GM21447 (cell line): ENCODE measurements around the gene ARSI.

Experiments
- ATAC-seq: cut with Tn5 transposase; IDR thresholded peaks from one replicate; pipeline ENCODE4 v1.9.1; 2021; ENCODE audit not compliant: unreplicated experiment

Gene ARSI

DNA sequence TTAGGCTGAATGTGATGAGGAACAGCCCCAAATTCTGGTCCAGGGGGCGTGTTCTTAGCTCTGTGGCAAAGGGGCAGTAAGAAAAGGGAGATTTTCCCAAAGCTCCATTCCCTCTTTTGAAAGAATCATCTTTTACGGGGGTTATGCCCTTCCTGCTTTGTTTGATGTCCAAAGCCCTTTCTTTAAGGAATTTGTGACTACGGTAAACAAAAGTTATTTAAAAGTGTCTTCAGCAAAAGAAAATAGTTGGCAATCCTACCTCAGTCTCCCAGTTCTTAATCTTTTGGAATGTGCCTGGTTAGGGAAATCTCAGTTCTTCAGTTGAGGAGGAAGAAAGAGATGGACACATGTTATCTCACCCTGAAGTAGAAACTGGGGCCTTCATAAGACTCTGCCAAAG, 24.4 kb upstream of the ARSI start:
- ATAC-seq = no peak

DNA sequence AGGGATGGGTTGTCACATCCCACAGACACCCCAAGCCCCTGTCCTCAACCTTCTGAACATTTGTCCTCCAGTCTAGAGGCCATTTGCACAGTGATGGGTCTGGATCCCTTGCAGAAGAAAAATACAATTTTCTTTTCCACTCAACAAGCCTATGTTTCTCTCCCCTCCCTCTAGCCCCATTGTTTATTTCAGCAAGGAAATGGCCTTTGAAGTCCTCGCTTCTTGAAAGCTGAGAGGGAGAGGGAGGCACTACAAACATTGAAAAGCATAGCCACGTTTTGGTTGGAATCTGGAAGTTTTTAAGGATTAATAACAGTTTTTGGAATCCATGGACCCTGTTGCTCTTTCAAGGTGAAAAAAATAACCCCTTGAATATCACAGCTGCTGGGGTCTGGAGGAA, 24.0 kb upstream of the ARSI start:
- no peak for ATAC-seq

DNA sequence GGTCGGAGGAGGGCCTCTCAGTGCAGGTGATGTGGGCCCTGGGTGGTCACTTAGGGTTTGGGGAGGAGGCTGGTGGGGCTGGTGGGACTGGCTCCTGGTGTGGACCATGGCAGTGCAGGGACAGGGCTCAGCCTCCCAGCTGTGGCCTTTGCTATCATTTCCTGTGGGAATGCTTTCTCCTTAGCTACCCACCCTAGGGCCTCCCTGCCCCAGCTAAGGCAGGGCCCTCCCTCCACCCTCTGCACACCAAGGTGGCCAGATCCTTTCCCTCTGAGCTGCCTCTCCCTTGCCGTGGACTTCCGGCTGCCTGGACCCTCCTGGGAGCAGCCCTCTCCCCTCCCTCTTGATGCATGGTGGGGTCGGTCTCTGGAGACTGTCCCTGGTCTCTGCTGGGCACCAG, 22.7 kb upstream of the ARSI start:
- ATAC-seq = no peak

DNA sequence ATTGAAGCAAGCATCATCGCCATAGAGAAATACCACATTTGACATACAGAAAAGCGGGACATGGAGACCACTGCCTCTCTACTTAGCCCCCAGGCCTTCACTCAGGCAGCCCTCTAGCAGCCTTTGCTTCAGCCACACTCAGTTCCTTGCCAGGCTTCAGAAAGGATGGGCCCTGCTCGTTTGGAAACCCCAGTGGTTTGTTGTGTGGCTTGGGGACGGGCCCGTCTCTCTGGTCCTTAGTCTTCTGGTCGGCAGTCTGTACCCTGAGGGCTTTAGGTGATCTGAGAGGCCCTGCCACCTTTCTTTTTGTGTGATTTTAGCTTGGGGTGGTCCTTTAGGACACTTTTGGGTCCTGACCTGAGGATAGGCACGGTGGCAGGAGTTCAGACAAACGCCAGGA, 21.1 kb upstream of the ARSI start:
- ATAC-seq = no peak

DNA sequence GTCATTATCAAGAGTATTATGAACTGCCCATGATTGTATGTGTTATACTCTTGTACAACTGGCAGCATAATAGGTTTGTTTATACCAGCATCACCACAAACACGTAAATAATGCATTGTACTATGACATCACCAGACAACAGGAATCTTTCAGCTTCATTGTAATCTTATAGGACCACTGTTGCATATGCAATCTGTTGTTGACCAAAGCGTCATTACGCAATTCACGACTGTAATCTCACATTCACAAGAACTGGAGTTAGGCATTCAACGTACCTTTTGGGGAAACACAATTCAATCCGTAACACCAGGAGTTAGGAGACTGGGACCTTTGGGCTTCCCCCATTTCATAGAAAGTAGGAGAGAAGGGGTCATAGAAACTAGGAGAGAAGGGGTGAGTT, 20.4 kb upstream of the ARSI start:
- no peak for ATAC-seq

DNA sequence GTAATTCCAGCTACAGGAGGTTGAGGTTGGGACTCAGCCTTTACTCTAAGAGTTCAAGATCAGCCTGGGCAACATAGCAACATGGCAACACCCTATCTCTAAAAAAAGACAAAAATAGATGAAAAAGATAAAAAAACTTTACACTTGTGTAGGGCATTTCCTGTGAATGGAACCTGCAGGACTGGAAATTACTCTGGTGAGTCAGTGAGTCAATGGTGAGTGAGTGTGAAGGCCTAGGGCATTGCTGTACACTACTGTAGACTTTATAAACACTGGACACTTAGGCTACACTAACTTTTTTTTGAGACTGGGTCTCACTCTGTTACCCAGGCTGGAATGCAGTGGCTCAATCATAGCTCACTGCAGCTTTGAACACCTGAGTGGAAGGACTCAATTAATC, 19.5 kb upstream of the ARSI start:
- no peak for ATAC-seq

DNA sequence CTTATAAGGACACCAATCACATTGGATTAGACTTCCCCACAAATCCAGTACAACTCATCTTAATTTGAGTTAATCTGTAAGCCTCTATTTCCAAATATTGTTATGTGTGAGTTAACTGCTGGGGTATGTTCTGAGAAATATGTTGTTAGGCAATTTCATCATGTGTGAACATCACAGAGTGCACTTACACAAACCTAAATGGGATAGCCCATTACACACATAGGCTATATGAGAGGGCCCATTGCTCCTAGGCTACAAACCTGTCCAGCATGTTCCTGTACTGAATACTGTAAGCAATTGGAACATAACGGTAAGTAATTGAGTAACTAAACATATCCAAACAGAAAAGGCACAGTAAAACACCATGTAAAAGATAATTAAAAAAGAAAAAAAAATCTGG, 19.1 kb upstream of the ARSI start:
- no peak for ATAC-seq

DNA sequence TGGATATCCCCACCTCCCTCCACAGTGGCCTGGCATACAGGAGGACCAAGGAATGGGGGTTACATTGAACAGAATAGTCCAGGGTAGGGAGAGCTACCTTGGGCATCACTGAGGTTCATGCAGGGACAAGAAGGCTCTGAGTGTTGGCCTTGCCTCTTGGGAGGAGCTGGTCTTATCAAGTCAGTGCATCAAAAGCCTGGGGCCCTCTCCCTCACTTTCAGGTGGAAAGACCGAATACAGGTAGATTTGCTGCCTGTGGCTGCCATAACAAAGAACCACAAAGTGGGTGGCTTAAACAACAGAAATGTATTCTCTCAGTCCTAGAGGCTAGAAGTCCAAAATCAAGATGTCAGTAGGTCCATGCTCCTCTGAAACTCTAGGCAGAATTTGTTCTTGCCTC, 18.5 kb upstream of the ARSI start:
- ATAC-seq = no peak

DNA sequence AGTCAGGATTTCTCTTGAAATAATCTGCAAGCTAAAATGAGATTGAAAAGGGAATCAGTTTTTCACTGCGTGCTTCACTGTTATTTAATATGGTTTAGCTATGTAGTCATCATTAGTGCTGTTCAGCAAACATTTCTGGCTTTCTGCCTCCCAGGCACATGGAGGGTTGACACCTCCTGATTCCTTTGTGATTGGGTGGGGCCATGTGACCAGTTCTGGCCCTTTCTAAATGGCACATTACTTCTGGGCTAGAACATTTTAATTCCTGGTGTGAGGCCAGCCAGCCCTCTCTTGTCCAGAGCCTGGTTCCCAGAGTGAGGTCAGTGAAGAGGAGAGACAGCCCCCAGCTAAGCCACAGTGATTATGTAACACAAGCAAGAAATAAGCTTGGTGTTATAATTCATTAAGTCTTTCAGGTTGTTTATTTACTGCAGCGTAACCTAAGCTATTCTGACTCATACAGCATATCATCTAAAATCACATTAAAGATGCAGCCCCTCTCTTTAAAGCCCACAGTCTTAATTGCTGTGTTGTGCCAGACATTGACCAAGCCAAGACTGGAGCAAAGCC, 17.4 kb upstream of the ARSI start:
- ATAC-seq = no peak

DNA sequence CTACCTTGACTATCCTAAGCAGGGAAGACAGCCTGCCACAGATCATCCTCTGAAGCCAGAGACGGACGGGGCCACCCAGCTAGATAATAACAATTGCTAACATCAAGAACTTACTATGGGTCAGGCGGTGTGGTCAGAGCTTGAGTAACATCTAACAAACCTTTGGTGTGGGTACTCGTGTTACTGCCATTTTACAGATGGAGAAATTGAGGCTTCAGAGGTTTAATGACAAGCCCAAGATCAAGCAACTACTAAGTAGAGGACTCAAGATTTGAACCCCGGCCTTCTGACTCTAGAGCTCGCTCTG, 16.7 kb upstream of the ARSI start:
- ATAC-seq = no peak

DNA sequence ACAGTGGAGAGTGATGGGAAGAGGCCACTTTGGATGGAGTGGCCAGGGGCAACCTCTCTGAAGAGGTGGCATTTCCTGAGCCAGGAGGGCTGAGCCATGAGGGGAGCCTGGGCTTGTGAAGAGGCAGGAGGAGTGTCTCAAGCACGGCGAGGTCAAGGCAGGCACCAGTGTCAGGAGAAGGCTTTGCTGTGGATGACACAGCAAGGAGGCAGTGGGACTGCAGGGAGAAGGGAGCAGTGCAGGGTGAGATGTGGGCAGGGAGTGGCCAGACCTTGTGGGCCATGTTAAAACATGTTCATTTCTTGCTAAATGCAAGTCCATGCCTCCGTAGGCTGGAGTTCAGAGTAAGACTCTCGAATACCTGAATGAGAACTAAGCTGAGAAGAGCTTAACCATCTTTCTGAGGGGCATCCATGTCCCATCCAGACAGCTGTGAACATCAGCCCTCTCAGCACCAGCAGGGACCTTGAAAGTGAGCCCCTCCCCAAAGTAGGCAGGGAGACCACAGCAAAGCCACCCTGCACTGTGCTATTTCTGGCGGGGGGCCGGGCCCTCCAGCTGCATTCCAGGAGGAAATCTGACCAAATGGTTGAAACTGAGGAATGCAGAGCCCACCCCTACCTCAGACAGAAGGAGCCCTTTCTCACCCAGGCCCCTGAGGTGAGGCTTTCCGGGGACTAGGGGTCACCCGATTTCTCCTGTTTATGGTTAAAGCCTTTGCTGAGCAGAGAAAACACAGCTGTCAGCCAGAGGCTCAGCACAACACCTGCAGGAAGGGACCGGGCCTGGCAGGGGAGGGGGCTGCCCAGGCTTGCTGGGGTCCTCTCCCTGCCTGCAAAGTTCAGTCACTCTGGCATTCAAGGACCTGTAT, 16.1 kb upstream of the ARSI start:
- ATAC-seq = no peak

DNA sequence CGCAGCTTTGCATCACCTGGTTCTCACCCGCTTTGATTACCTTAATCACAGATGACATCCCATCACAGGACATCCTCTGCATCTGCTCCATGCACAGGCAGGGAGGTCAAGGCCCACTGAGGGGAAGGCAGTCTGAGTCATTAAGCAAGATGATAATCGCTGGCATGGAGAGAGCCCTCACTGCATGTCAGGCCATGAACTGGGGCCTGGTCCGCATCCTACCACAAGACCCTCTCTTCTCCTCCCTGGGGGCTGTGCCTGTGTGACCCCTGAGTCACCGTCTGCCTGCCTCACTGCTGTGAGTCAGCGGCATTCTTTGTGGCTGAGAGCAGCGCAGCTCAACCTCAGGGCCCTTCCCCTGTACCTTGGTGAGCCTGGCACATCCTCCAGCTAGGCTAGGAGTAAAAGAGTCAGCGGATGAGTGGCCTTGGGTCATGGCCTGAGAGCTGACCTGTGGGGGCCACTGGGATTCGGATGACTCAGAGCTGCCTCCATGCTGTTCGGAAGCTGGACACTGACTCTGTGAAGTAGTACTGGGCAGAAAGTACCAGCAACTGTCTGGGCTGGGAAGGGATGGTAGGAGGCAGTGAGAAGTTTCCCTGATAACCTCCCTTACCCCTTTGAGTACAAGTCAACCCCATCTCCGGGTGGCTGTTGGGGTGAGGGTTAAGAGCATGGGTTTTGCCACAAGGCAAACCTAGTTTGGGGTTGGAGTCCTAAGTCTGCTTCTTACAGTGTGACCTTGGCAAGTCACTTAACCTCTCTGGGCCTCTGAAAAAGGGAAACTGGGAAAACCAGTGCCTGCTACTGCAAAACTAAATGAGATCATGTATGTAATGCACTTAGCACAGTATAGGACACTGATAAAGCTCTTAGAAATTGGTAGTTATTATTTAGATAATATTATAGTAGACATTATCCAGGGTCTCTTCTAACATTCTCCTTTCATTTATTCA, 14.6 kb upstream of the ARSI start:
- ATAC-seq = no peak

DNA sequence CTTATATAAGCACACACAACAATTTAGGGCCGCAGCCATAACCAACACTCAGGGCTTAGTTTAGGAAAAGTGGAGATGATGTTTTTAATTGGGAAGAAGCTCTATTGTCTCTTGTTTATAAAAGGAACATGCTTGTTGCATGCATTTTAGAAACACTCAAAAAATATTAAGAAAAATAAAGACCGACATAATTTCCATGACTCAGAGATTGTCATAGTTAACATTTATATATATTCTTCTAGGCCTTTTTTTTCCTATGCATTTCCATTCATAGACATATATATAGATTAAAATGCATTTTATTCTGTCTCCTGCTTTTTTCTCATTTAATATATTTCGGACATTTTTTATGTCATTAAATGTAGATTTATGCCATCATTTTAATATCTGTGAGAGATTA, 13.6 kb upstream of the ARSI start:
- no peak for ATAC-seq

DNA sequence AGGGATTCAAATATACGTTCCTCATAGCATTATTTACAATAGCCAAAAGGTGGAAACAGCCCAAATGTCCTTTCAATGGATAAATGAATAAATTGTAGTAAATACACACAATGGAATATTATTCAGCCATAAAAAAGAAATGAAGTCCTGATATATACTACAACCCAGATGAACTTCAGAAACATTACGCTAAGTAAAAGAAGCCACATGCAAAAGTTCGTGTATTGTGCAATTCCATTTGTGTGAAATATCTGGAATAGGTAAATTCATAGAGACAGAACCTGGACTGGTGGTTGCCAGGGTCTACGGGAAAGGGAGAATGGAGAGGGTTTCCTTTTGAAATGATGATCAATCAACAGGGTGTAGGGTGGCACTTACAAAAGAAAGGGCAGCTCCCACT, 12.5 kb upstream of the ARSI start:
- no peak for ATAC-seq

DNA sequence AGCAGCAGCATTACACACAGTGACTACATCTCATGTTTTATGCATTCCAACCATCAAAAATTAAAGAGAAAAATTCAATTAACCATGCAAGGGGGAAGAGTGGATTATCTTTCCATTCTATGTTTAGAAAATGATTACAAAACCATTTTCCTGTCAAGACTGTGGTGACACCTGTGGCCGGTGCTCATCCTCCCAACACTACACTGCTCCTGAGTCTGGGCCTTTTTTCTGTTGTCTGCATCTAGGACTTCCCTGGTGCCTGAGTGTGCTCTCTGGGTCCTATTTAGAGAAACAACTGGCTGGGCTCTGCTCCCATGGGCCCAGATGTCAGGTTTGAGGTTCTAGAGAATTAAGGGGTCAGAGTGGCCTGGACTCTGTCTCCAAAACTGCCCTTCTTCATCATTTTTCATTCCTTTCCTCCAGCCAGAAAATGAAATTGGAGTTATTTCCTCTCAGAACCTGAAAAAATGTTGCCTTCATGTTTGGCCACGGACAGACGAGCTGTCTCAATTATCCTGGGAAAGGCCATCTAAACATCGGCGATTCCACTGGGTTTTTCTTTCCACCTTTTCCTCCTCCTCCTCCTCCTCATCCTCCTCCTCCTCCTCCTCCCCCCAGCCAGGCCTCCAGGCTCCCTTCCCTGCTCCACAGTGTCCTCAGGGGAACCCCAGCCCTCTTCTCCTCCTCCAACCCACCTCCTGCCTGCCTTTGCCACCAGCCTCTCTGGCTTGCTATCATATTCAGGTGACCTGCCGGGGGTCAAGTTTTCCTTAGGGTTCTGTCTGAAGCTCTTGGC, 11.4 kb upstream of the ARSI start:
- ATAC-seq = no peak

DNA sequence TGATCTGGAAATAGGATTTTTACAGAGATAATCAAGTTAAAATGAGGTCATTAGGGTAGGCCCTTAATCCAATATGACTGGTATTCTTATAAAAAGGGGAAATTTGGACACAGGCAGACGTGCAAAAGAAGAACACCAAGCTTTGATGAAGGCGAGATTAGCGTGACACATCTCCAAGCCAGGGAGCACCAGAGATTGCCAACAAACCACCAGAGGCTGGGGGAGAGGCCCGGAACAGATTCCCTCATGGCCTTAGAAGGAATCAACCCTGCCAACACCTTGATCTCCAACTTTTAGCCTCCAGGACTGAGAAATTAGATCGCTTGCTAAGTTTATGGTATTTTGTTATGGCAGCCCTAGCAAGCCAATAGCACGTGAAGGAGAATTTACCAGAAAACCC, 10.8 kb upstream of the ARSI start:
- no peak for ATAC-seq

DNA sequence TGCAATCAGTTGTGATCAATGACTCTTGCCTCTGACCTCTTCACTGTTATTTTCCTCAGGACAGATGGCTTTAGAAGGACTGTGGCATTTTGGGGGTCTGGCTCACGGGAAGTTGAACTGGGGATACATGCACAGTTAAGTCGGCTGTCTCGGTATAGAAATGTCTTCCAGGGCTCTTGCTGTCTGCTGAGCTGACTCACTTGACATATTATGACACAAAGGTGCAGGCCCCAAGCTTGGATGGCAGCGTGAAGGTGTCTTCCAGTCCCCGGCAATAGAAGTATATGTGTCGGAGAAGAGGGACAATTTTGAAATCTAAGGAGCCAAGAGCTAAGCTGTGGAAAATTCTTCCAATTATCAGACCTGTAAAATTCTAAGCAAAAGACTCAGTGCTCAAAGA, 9.8 kb upstream of the ARSI start:
- no peak for ATAC-seq

DNA sequence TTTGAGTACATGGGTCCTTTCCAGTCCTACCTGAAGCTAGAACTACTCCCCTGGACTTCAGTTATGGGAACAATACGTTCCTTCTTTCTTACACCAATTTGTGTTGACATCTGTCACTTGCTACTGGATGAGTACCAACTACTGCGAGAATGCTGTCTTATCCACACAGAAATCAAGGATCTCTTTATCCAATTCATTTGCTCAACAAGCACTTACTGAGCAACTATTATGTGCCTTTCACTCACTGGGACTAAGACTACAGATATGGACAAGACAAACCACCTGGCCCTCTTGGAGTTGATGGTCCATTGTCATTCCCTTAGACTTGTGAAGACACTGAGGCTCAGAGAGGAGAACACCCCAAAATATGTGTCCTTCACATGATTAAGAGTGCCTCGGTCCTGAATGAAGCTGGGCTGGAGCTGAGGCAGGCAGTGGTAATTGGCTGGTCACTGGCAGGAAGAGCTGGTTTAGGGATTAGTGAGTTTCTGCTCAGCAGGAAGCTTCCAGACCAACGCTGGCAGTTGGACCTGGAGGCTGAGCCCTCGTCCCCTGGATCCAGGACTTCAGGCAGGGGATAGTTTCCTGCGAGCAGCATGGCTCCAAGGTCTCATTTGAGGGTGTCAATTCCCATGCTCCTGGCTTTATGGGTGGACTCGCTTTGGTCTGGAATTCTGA, 8.4 kb upstream of the ARSI start:
- no peak for ATAC-seq

DNA sequence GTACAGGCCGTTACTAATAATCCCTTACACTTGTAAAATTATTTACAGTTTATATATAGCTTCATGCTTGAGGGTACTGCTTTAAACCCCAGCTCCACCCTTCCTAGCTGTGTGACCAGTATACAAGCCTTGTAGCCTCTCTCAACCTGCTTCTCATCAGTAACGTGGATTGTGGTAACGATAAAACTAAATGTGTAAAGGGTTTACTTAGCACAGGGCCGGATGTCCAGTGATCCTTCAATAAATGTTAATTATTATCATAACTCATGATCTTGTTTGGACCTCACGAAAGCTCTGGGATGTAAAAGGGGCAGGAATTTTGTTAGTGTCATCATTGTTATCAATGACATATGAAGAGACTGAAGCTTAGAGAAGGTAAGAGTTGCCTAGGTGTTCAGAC, 7.5 kb upstream of the ARSI start:
- ATAC-seq = no peak

DNA sequence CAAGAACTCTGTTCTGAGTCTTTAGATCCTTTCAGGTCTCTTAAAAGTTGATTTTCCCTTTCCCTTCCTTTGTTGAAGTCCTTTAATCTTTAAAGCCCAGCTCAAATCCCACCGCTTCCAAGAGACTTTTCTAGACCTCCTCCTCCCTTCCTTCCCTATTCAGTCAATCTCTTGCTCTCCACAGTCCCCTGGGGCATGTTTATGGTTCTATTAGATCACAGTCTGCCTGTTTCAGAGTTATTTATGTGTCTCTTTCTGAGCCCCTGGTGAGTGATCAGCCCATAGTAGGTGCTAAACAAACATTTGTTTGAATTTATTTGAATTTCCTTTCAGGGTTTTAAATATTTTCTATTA, 7.2 kb upstream of the ARSI start:
- no peak for ATAC-seq
